DMS114 treated with DMSO at 0.1 percent for 48 hours (cell line): ENCODE data around the gene GNS.
"Not testable (repeated sequence)": the region's sequence is repeated elsewhere in the genome, so short reads cannot be mapped to it uniquely, and the experiment has no call there.

ENCODE experiments used
- DNase-seq: peaks from one replicate; lab custom pipeline; 2025; ENCODE audit not compliant: unreplicated experiment; lab: John Stamatoyannopoulos, UW

The GNS gene

GRCh38 chr12:64780132-64780530 lies 20.9 kb upstream of the GNS start:
- DNase-seq = no peak

GRCh38 chr12:64779354-64779974 lies 20.3 kb upstream of the GNS start:
- no peak for DNase-seq

GRCh38 chr12:64775147-64775736 lies 16.0 kb upstream of the GNS start:
- DNase-seq = not testable (repeated sequence)

- no peak for DNase-seq
Observed at GRCh38 chr12:64773386-64773785, 14.2 kb upstream of the GNS start.

- DNase-seq = no peak
Observed at GRCh38 chr12:64767495-64767894, 8.3 kb upstream of the GNS start.

DNA sequence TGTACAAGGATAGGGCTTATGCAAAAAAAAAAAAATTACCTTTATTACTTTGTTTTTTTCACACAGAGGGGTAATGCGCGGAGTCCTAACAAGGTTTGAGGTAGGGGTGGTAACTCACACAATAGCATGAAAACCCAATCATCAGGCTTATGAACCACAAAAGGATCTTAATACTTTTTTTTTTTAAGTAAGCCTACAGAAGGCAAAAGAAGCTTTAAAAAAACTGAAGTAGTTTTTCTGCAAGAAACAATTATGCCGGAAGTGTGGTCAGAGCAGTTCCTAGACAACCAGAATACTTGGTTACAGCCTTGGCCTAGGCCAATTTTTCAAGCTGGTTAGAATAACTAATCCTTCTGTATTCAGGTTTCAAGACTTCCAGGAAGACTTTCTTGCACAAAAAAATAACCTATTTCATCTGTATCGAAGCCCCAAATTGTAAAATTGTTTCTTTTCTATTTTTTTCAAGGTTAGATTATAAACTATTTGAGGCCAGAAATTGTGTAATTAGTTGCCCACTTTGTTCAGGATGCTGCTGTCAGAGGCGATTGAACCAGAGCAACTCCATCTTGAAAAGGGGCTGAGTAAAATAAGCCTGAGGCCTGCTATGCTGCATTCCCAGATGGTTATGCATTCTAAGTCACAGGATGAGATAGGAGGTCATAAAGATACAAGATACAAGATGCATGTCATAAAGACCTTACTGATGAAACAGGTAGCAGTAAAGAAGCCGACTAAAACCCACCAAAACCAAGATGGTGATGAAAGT lies 1.8 kb upstream of the GNS start:
- no peak for DNase-seq

GRCh38 chr12:64757771-64758170 lies 1.4 kb downstream of the GNS start:
- no peak for DNase-seq

- no peak for DNase-seq
Observed at GRCh38 chr12:64756376-64756775, 2.8 kb downstream of the GNS start.

DNA sequence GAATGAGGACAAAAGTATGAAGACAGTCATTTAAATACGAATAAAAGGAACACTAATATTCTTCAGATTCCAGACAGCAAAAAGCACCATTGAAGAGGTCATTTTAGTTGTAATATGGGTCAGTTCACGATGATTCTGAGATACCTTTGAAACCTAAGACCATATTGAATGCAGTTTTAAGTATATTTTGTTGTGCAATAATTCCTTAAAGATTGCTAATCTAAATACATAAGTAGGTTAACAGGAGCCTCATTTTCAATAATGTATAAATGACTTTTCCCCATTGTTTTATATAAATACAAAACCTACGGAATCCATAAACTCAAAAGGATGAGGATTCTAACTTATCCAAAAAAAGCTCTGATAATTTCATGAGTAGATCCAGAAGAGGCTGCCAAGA lies 5.8 kb downstream of the GNS start:
- no peak for DNase-seq

GRCh38 chr12:64752833-64753238 lies 6.4 kb downstream of the GNS start:
- no peak for DNase-seq

- no peak for DNase-seq
Observed at GRCh38 chr12:64752032-64752431, 7.2 kb downstream of the GNS start.

- DNase-seq = no peak
Observed at GRCh38 chr12:64749461-64750200, 9.6 kb downstream of the GNS start.

DNA sequence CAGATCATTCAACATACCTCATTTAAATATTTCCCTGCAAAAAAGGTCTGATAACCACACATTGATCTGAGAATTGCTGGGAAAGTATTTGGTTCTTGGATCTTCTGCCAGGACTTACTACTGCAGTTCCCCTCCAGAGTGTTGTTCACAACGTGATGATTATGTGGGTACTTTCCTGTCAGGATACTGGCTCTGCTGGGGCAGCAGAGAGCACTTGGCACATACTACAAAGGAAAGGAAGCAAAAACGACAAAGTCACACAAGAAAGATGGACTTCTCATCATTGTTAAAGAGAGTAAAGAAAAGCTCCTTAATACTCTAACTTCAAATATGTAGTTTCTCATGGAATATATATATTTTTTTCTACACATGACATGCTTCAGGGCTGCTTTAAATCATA lies 11.5 kb downstream of the GNS start:
- DNase-seq = no peak

GRCh38 chr12:64746663-64747062 lies 12.5 kb downstream of the GNS start:
- DNase-seq = no peak

DNA sequence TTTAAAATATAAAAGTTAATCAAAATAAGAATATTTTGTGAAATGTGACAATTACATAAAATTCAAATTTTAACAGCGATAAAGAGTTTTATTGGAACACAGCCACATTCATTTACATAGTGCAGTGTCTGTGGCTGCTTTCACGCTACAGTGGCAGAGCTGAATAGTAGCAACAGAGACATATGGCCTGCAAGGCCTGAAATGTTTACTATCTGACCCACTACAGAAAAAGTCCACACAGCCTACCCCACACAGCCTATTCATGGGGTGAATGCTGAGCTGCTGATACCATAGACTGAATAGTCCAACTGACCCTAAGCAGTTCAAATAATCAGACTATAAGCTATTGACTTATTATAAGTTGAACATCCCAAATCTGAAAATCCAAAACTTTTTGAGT lies 13.2 kb downstream of the GNS start:
- DNase-seq = no peak

GRCh38 chr12:64745259-64745807 lies 13.9 kb downstream of the GNS start:
- no peak for DNase-seq

- no peak for DNase-seq
Observed at GRCh38 chr12:64744422-64745258, 14.6 kb downstream of the GNS start.

DNA sequence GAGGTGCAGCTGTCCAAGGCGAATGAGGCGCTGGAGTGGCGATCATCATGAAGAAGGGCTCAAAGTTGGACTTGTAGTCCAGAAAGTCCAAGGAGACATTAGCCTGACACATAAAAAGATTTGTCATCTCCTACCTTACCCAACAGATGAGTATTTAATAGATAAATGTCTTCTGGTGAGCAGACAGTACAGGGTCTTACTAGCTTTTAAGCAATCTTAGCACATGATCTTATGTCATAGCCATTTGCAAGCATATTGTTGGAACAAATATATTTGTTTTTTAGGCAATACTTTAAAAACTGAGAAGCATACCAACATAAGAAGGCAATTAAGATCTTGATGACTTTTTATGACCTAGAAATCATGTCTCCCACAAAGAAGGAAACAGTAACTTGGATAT lies 16.0 kb downstream of the GNS start:
- no peak for DNase-seq

GRCh38 chr12:64742416-64742815 lies 16.8 kb downstream of the GNS start:
- DNase-seq = no peak

GRCh38 chr12:64740646-64741045 lies 18.6 kb downstream of the GNS start:
- DNase-seq = no peak

GRCh38 chr12:64739778-64740177 lies 19.4 kb downstream of the GNS start:
- no peak for DNase-seq
